H9 (cell line): ENCODE results near the gene DSC2. TPM values are rescaled to one million over a fixed set of nuclear protein-coding genes. Genes with fewer than 3 reads are reported as not detected.

Source experiments
- DNase-seq: peaks from one replicate; pipeline ENCODE4 v3.0.0-alpha.2; 2017
- H2AFZ ChIP-seq: one replicate; pipeline ENCODE4 v1.6.1; 2013; ENCODE audit warnings: mild to moderate bottlenecking, low read length, control low read depth, moderate library complexity
- H2AK5ac ChIP-seq: 2 replicates; pipeline ENCODE4 v1.6.1; 2013; ENCODE audit warnings: low read length, control low read depth, mixed read lengths; ENCODE audit not compliant: insufficient read length
- H2BK120ac ChIP-seq: one replicate; pipeline ENCODE4 v1.6.1; 2013; ENCODE audit warnings: low read depth, mild to moderate bottlenecking, low read length, control low read depth, inconsistent platforms; ENCODE audit not compliant: poor library complexity, severe bottlenecking
- H2BK12ac ChIP-seq: 2 replicates; pipeline ENCODE4 v1.6.1; 2013; ENCODE audit warnings: low read length, control low read depth, mixed read lengths, low read depth; ENCODE audit not compliant: insufficient read length
- H2BK15ac ChIP-seq: 2 replicates; pipeline ENCODE4 v1.6.1; 2013; ENCODE audit warnings: low read depth, low read length, control low read depth
- H2BK20ac ChIP-seq: one replicate; pipeline ENCODE4 v1.6.1; 2013; ENCODE audit warnings: low read depth, mild to moderate bottlenecking, low read length, control low read depth, inconsistent platforms; ENCODE audit not compliant: poor library complexity, severe bottlenecking
- H2BK5ac ChIP-seq: 2 replicates; pipeline ENCODE4 v1.6.1; 2013; ENCODE audit warnings: low read length, control low read depth, mixed read lengths; ENCODE audit not compliant: insufficient read length
- H3K14ac ChIP-seq: 2 replicates; pipeline ENCODE4 v1.6.1; 2013; ENCODE audit warnings: low read length, control low read depth; ENCODE audit not compliant: insufficient read depth
- H3K18ac ChIP-seq: 2 replicates; pipeline ENCODE4 v1.6.1; 2013; ENCODE audit warnings: low read depth, mild to moderate bottlenecking, mixed read lengths, low read length, control low read depth; ENCODE audit not compliant: insufficient read length
- H3K23ac ChIP-seq: 2 replicates; pipeline ENCODE4 v1.6.1; 2013; ENCODE audit warnings: low read length, control low read depth, mixed read lengths, low read depth; ENCODE audit not compliant: insufficient read length
- H3K23me2 ChIP-seq: 2 replicates; pipeline ENCODE4 v1.6.1; 2013; ENCODE audit warnings: low read depth, mild to moderate bottlenecking, mixed read lengths, low read length, control low read depth; ENCODE audit not compliant: insufficient read length, poor library complexity, severe bottlenecking
- H3K27ac ChIP-seq: 2 replicates; pipeline ENCODE4 v1.5.1; 2013; ENCODE audit warnings: low read length, control low read depth, mixed read lengths, low read depth; ENCODE audit not compliant: insufficient read length
- H3K27me3 ChIP-seq: 2 replicates; pipeline ENCODE4 v1.6.1; 2013; ENCODE audit warnings: low read length, control low read depth, inconsistent platforms; ENCODE audit not compliant: insufficient read depth
- H3K4ac ChIP-seq: 2 replicates; pipeline ENCODE4 v1.6.1; 2013; ENCODE audit warnings: low read depth, mild to moderate bottlenecking, control low read depth, inconsistent platforms, low read length, moderate library complexity
- H3K4me1 ChIP-seq: 2 replicates; pipeline ENCODE4 v1.6.1; 2013; ENCODE audit warnings: low read length, control low read depth, inconsistent platforms; ENCODE audit not compliant: insufficient read depth
- H3K4me2 ChIP-seq: 2 replicates; pipeline ENCODE4 v1.6.1; 2013; ENCODE audit warnings: low read length, control low read depth, mixed read lengths; ENCODE audit not compliant: insufficient read length, insufficient read depth
- H3K56ac ChIP-seq: 2 replicates; pipeline ENCODE4 v1.6.1; 2013; ENCODE audit warnings: low read depth, mild to moderate bottlenecking, mixed read lengths, low read length, control low read depth; ENCODE audit not compliant: insufficient read length
- H3K79me1 ChIP-seq: 2 replicates; pipeline ENCODE4 v1.6.1; 2013; ENCODE audit warnings: low read depth, mild to moderate bottlenecking, moderate library complexity, low read length, control low read depth, inconsistent platforms; ENCODE audit not compliant: insufficient read depth, poor library complexity, severe bottlenecking
- H3K79me2 ChIP-seq: 2 replicates; pipeline ENCODE4 v1.6.1; 2013; ENCODE audit warnings: low read length, control low read depth, inconsistent platforms; ENCODE audit not compliant: insufficient read depth
- H3K9ac ChIP-seq: 2 replicates; pipeline ENCODE4 v1.6.1; 2013; ENCODE audit warnings: low read length, control low read depth, mixed read lengths; ENCODE audit not compliant: insufficient read length; ENCODE audit errors: extremely low read depth
- H3K9me3 ChIP-seq: one replicate; pipeline ENCODE4 v1.6.1; 2013; ENCODE audit warnings: low read depth, low read length, inconsistent platforms; ENCODE audit not compliant: control insufficient read depth
- H3T11ph ChIP-seq: one replicate; pipeline ENCODE4 v1.6.1; 2013; ENCODE audit warnings: mild to moderate bottlenecking, low read length, control low read depth, inconsistent platforms
- H4K20me1 ChIP-seq: one replicate; pipeline ENCODE4 v1.6.1; 2013; ENCODE audit not compliant: control insufficient read depth, insufficient read length, insufficient read depth
- H4K5ac ChIP-seq: 2 replicates; pipeline ENCODE4 v1.6.1; 2013; ENCODE audit warnings: low read depth, mild to moderate bottlenecking, mixed read lengths, low read length, control low read depth; ENCODE audit not compliant: insufficient read length
- H4K8ac ChIP-seq: replicated peaks from 2 replicates; pipeline ENCODE4 v1.6.1; 2013; ENCODE audit warnings: low read length, control low read depth, mixed read lengths, low read depth; ENCODE audit not compliant: insufficient read length
- H4K91ac ChIP-seq: 2 replicates; pipeline ENCODE4 v1.6.1; 2013; ENCODE audit warnings: low read depth, mild to moderate bottlenecking, moderate library complexity, mixed read lengths, low read length, control low read depth; ENCODE audit not compliant: insufficient read length
- H3K27ac Mint-ChIP-seq, 3 experiments: 2 replicates in 2 of 3; 3 replicates in 1 of 3; pipeline ENCODE4 v1.8.0; 2020 to 2021; ENCODE audit warnings: mixed read lengths in 3 of 3, mild to moderate bottlenecking in 1 of 3, moderate library complexity in 1 of 3
- H3K27me3 Mint-ChIP-seq: 2 replicates; pipeline ENCODE4 v1.8.0; 2021; ENCODE audit warnings: low read depth, mild to moderate bottlenecking, moderate library complexity, mixed read lengths
- H3K36me3 Mint-ChIP-seq, 3 experiments: 2 replicates in 2 of 3; 3 replicates in 1 of 3; pipeline ENCODE4 v1.8.0; 2020 to 2021; ENCODE audit warnings: low read depth in 3 of 3, mixed read lengths in 3 of 3; ENCODE audit not compliant: insufficient read depth in 1 of 3
- H3K4me1 Mint-ChIP-seq, 2 experiments: 2 replicates each; pipeline ENCODE4 v1.8.0; 2020; ENCODE audit warnings: mixed read lengths in 2 of 2
- H3K4me3 Mint-ChIP-seq, 2 experiments: 2 replicates in 1 of 2; 3 replicates in 1 of 2; pipeline ENCODE4 v1.8.0; 2020 to 2021; ENCODE audit warnings: mild to moderate bottlenecking in 2 of 2, mixed read lengths in 2 of 2, moderate library complexity in 1 of 2
- H3K9me3 Mint-ChIP-seq, 2 experiments: 2 replicates in 1 of 2; 3 replicates in 1 of 2; pipeline ENCODE4 v1.8.0; 2020; ENCODE audit warnings: mild to moderate bottlenecking in 2 of 2, mixed read lengths in 2 of 2, moderate library complexity in 1 of 2
- WGBS: extraction: QIAGEN DNeasy Blood & Tissue Kit; methylation state at CpG from one replicate; pipeline ENCODE4 v1.1.7; 2013; ENCODE audit warnings: missing lambda C conversion rate, low lambda C conversion rate, mixed read lengths; ENCODE audit not compliant: insufficient read length; ENCODE audit errors: extremely low coverage; 5-methylcytosine and 5-hydroxymethylcytosine counted together
- total RNA-seq: library from RNA; stranded (reverse); gene quantifications from 2 replicates; pipeline ENCODE4 v1.2.1, GENCODE V29; 2021
- TF ChIP-seq, protein P1 (sequence below): fragments of 200-600 bp; sonication (generic); conservative IDR thresholded peaks from 3 replicates; pipeline ENCODE4 v1.8.0; 2021; ENCODE audit warnings: antibody characterized with exemption, mild to moderate bottlenecking

Gene DSC2
- total RNA-seq, 1 experiment from 2014 or later = 26.1 TPM

- no peaks in the 10 kb centered on the region for H3K79me1 ChIP-seq
- no peak overlapping the region for H3K56ac ChIP-seq
- no peak overlapping the region for H3K18ac ChIP-seq
- no peak overlapping the region for H3K4me2 ChIP-seq
- Mint-ChIP-seq H3K27ac (0 out of 7 replicates have a peak overlapping the region, but pooled peaks of 1 of the 3 experiments have one; percentile 42), H3K4me3 (no peak overlapping the region), H3K4me1 (no peaks in the 10 kb centered on the region), H3K27me3 (no peaks in the 10 kb centered on the region), H3K9me3 (peaks cover 0 to 4% of the 10 kb centered on the region in 2 experiments; a peak in 1 of 5 replicates), H3K36me3 (peaks cover 16 to 63% (median 47%) of the 10 kb centered on the region in 3 experiments)
- H3K27ac ChIP-seq = no peak overlapping the region
- H3K23ac ChIP-seq = no peak overlapping the region
- no peaks in the 10 kb centered on the region for H3K23me2 ChIP-seq
- no peak overlapping the region for H2BK15ac ChIP-seq
- H4K8ac ChIP-seq = no peak overlapping the region
- H4K20me1 ChIP-seq = no peaks in the 10 kb centered on the region
- no peak overlapping the region for H2AK5ac ChIP-seq
- no peak overlapping the region for H4K91ac ChIP-seq
- H3T11ph ChIP-seq = no peak overlapping the region
- no peak overlapping the region for H2BK20ac ChIP-seq
- no peak overlapping the region for H2AFZ ChIP-seq
- no peak overlapping the region for H2BK12ac ChIP-seq
- H3K14ac ChIP-seq = no peak overlapping the region
- no peak overlapping the region for H3K4ac ChIP-seq
- H2BK5ac ChIP-seq = no peak overlapping the region
- no CpG with 5 or more reads among the region's 3 CpGs for WGBS
- H2BK120ac ChIP-seq = no peak overlapping the region
- H3K9me3 ChIP-seq = no peaks in the 10 kb centered on the region
- TF ChIP-seq, protein P1, sequence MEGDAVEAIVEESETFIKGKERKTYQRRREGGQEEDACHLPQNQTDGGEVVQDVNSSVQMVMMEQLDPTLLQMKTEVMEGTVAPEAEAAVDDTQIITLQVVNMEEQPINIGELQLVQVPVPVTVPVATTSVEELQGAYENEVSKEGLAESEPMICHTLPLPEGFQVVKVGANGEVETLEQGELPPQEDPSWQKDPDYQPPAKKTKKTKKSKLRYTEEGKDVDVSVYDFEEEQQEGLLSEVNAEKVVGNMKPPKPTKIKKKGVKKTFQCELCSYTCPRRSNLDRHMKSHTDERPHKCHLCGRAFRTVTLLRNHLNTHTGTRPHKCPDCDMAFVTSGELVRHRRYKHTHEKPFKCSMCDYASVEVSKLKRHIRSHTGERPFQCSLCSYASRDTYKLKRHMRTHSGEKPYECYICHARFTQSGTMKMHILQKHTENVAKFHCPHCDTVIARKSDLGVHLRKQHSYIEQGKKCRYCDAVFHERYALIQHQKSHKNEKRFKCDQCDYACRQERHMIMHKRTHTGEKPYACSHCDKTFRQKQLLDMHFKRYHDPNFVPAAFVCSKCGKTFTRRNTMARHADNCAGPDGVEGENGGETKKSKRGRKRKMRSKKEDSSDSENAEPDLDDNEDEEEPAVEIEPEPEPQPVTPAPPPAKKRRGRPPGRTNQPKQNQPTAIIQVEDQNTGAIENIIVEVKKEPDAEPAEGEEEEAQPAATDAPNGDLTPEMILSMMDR = no peak
- DNase-seq = no peak
- H3K4me1 ChIP-seq = no peaks in the 10 kb centered on the region
- no peaks in the 10 kb centered on the region for H3K79me2 ChIP-seq
- H3K27me3 ChIP-seq = no peaks in the 10 kb centered on the region
- H3K9ac ChIP-seq = no peak overlapping the region
- H4K5ac ChIP-seq = no peak overlapping the region
Measured at GRCh38 chr18:31088532-31088931, 13.7 kb downstream of the DSC2 start.
